IMR-90 (cell line): ENCODE data around the gene ST3GAL3. TPM values are rescaled to one million over a fixed set of nuclear protein-coding genes. Genes with fewer than 3 reads are reported as not detected.

Source experiments
- ATAC-seq: fragments of 200-7000 bp; cut with Tn5 transposase; 2 replicates; pipeline ENCODE4 v1.9.1; 2020; ENCODE audit warnings: low read depth, mild to moderate bottlenecking, moderate library complexity
- BruUV-seq: library from RNA; stranded (reverse); fragments of 400-500 nt; replicated peaks from 2 replicates; lab custom pipeline; 2021; lab: Mats Ljungman, UMichigan
- CTCF ChIA-PET: fragments of 300-600 bp; formaldehyde crosslinking; extraction: SDS; loops from one replicate; lab custom pipeline; 2021; ENCODE audit warnings: antibody characterized with exemption; lab: Yijun Ruan, JAX
- POLR2A ChIA-PET: fragments of 300-600 bp; sonication (Branson Sonifier 250); formaldehyde crosslinking; loops from one replicate; lab custom pipeline; 2022; ENCODE audit warnings: antibody characterized with exemption; ENCODE audit not compliant: unreplicated experiment; lab: Charles Lee
- DNase-seq: peaks from one replicate; pipeline ENCODE4 v3.0.0; 2013
- H2AFZ ChIP-seq: replicated peaks from 2 replicates; pipeline ENCODE3; 2013; ENCODE audit warnings: low read length, mild to moderate bottlenecking; ENCODE audit not compliant: poor library complexity
- H2AK5ac ChIP-seq: 2 replicates; pipeline ENCODE4 v1.6.1; 2013; ENCODE audit warnings: low read depth, low read length, inconsistent platforms
- H2AK9ac ChIP-seq: replicated peaks from 2 replicates; pipeline ENCODE3; 2013; ENCODE audit warnings: mild to moderate bottlenecking, low read depth, low read length, moderate library complexity; ENCODE audit not compliant: poor library complexity
- H2BK120ac ChIP-seq: 2 replicates; pipeline ENCODE4 v1.6.1; 2013; ENCODE audit warnings: low read depth, low read length, inconsistent platforms
- H2BK15ac ChIP-seq: 3 replicates; pipeline ENCODE4 v1.6.1; 2013; ENCODE audit warnings: low read depth, low read length, inconsistent platforms
- H2BK20ac ChIP-seq: 2 replicates; pipeline ENCODE4 v1.6.1; 2013; ENCODE audit warnings: low read depth, mild to moderate bottlenecking, inconsistent platforms, low read length, moderate library complexity
- H2BK5ac ChIP-seq: 2 replicates; pipeline ENCODE4 v1.6.1; 2013; ENCODE audit warnings: mild to moderate bottlenecking, low read depth, low read length, inconsistent platforms; ENCODE audit not compliant: poor library complexity, severe bottlenecking
- H3K14ac ChIP-seq: replicated peaks from 2 replicates; pipeline ENCODE4 v1.6.1; 2013; ENCODE audit warnings: low read depth, low read length, inconsistent platforms
- H3K18ac ChIP-seq: 2 replicates; pipeline ENCODE4 v1.6.1; 2013; ENCODE audit warnings: low read depth, low read length, control low read depth
- H3K23ac ChIP-seq: 2 replicates; pipeline ENCODE4 v1.6.1; 2013; ENCODE audit warnings: low read depth, low read length, inconsistent platforms
- H3K27ac ChIP-seq: 2 replicates; pipeline ENCODE4 v1.5.1; 2013; ENCODE audit warnings: mild to moderate bottlenecking, control low read depth, low read length; ENCODE audit not compliant: insufficient read depth
- H3K27me3 ChIP-seq: 2 replicates; pipeline ENCODE4 v1.6.1; 2013; ENCODE audit warnings: low read length; ENCODE audit not compliant: control insufficient read depth, insufficient read depth
- H3K36me3 ChIP-seq: 2 replicates; pipeline ENCODE4 v1.6.1; 2013; ENCODE audit warnings: low read length, mixed read lengths; ENCODE audit not compliant: control insufficient read depth, insufficient read depth
- H3K4ac ChIP-seq: 2 replicates; pipeline ENCODE4 v1.6.1; 2013; ENCODE audit warnings: low read depth, low read length, inconsistent platforms
- H3K4me1 ChIP-seq: 2 replicates; pipeline ENCODE4 v1.6.1; 2013; ENCODE audit warnings: low read length, mixed read lengths; ENCODE audit not compliant: control insufficient read depth, insufficient read depth
- H3K4me2 ChIP-seq: 2 replicates; pipeline ENCODE4 v1.6.1; 2013; ENCODE audit warnings: low read depth, mild to moderate bottlenecking, control low read depth, low read length, moderate library complexity
- H3K4me3 ChIP-seq: 2 replicates; pipeline ENCODE4 v1.5.1; 2013; ENCODE audit warnings: low read depth, mild to moderate bottlenecking, control low read depth, low read length, moderate library complexity; ENCODE audit not compliant: insufficient read depth
- H3K56ac ChIP-seq: 2 replicates; pipeline ENCODE4 v1.6.1; 2013; ENCODE audit warnings: low read length, inconsistent platforms; ENCODE audit not compliant: insufficient read depth; ENCODE audit errors: extremely low read depth
- H3K79me1 ChIP-seq, 2 experiments: 2 replicates each; pipeline ENCODE4 v1.6.1; 2013; ENCODE audit warnings: low read length in 2 of 2, inconsistent platforms in 1 of 2, low read depth in 1 of 2
- H3K9ac ChIP-seq: 2 replicates; pipeline ENCODE4 v1.6.1; 2013; ENCODE audit warnings: low read depth, low read length, control low read depth
- H3K9me1 ChIP-seq: 2 replicates; pipeline ENCODE4 v1.6.1; 2013; ENCODE audit warnings: low read length, inconsistent platforms; ENCODE audit not compliant: insufficient read depth
- H3K9me3 ChIP-seq: 2 replicates; pipeline ENCODE4 v1.6.1; 2013; ENCODE audit warnings: low read length; ENCODE audit not compliant: control insufficient read depth, insufficient read depth
- H4K20me1 ChIP-seq: 2 replicates; pipeline ENCODE4 v1.6.1; 2013; ENCODE audit warnings: low read length, inconsistent platforms; ENCODE audit not compliant: insufficient read depth
- H4K5ac ChIP-seq: 2 replicates; pipeline ENCODE4 v1.6.1; 2013; ENCODE audit warnings: mild to moderate bottlenecking, low read depth, low read length, control low read depth
- H4K8ac ChIP-seq, 2 experiments: 2 replicates each; pipeline ENCODE4 v1.6.1; 2013; ENCODE audit warnings: low read depth in 2 of 2, low read length in 2 of 2, control low read depth in 1 of 2, inconsistent platforms in 1 of 2
- H4K91ac ChIP-seq: 2 replicates; pipeline ENCODE4 v1.6.1; 2013; ENCODE audit warnings: low read depth, low read length, inconsistent platforms; ENCODE audit not compliant: insufficient read depth
- ELK1 ChIP-seq: fragments of 150-350 bp; IDR thresholded peaks from 2 replicates; pipeline ENCODE4 v1.6.1; 2016; ENCODE audit warnings: low read depth, mild to moderate bottlenecking, low read length, moderate library complexity, borderline replicate concordance
- FOS ChIP-seq: fragments of 150-350 bp; IDR thresholded peaks from 2 replicates; pipeline ENCODE4 v1.6.1; 2016; ENCODE audit warnings: low read depth, low read length
- POLR2A ChIP-seq: IDR thresholded peaks from 2 replicates; pipeline ENCODE4 v1.6.1; 2012; ENCODE audit warnings: mild to moderate bottlenecking, low read depth, low read length
- SMC3 ChIP-seq: fragments of 150-350 bp; IDR thresholded peaks from 2 replicates; pipeline ENCODE4 v1.6.1; 2016; ENCODE audit warnings: low read depth, mild to moderate bottlenecking, antibody characterized with exemption, low read length, moderate library complexity
- WGBS, 2 experiments: methylation state at CpG; one replicate each; pipeline versions ENCODE4 v1.1.5 to v1.1.7; 2013; ENCODE audit warnings: missing lambda C conversion rate in 2 of 2; ENCODE audit not compliant: insufficient read length in 1 of 2; ENCODE audit errors: extremely low coverage in 2 of 2; 5-methylcytosine and 5-hydroxymethylcytosine counted together
- dilution Hi-C: fragments of 300-500 bp; cut with HindIII; formaldehyde crosslinking; loops from one replicate; pipeline ENCODE4 v1.14.3; 2018; ENCODE audit warnings: low sequenced_read_pairs; ENCODE audit not compliant: unreplicated experiment
- in situ Hi-C: fragments of 300-500 bp; cut with MboI; formaldehyde crosslinking; loops from 3 replicates; pipeline ENCODE4 v1.14.3; 2019; ENCODE audit warnings: low sequenced_read_pairs, inconsistent platforms, mixed read lengths
- intact Hi-C: fragments of 100-400 bp; cut with micrococcal nuclease; formaldehyde crosslinking; loops from 2 replicates; pipeline ENCODE4 v1.10.0; 2022
- polyA plus RNA-seq, 3 experiments: library from polyadenylated mRNA; depleted of rRNA; stranded (reverse); fragments of >200 nt; gene quantifications; 2 replicates each; pipeline ENCODE4 v1.2.3, GENCODE V29; 2012; ENCODE audit warnings: low replicate concordance in 1 of 3
- total RNA-seq: library from RNA; depleted of rRNA; stranded (reverse); fragments of >200 nt; gene quantifications from 2 replicates; pipeline ENCODE4 v1.2.3, GENCODE V29; 2012

ST3GAL3 gene
- total and polyA plus RNA-seq, 2 of the 4 experiments (the other 2 are of a cell fraction), result 12.0 to 14.8 TPM

DNA sequence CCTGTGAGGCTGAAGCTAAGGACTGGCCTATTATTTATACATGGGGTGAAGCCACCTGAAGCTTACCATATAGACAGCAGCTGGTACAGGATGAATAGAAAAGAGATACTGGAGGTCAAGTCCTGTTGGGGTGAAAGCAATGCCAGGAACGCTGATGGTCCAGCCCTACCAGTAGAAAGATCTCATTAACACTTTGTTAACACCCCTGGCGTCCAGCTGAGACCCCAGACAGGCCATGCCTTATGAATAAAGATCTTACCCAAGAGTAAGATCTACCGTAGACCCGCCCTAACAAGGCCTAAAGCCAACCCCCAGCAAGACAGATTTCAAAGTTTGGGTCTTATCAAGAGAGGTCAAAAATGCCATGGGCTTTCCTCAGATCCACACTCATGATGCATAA, 34.7 kb downstream of the ST3GAL3 start:
- Histone ChIP-seq H3K9me3 (no peaks in the 10 kb centered on the region), H3K4me2 (no peak overlapping the region), H4K91ac (no peak overlapping the region), H3K14ac (no peak overlapping the region), H3K79me1 (peaks cover 15 to 30% of the 10 kb centered on the region in 2 experiments), H3K9me1 (peaks cover 5% of the 10 kb centered on the region; the same call in 1 of the 2 replicates), H4K8ac (no peak overlapping the region), H3K18ac (no peak overlapping the region), H2AFZ (no peak overlapping the region), H2AK9ac (no peak overlapping the region), H3K27ac (no peak overlapping the region), H2BK20ac (no peak overlapping the region), H4K5ac (no peak overlapping the region), H3K56ac (no peak overlapping the region), H3K9ac (no peak overlapping the region), H3K27me3 (no peaks in the 10 kb centered on the region), H4K20me1 (peaks cover 4% of the 10 kb centered on the region; the same call in 1 of the 2 replicates), H3K23ac (no peak overlapping the region), H3K4ac (no peak overlapping the region), H3K4me1 (no peaks in the 10 kb centered on the region), H3K36me3 (peaks cover 2% of the 10 kb centered on the region; the same call in 1 of the 2 replicates), H2BK15ac (no peak overlapping the region), H2BK120ac (no peak overlapping the region), H2AK5ac (no peak overlapping the region), H3K4me3 (no peak overlapping the region), H2BK5ac (no peak overlapping the region)
- WGBS, 2 experiments, result 79% methylated on average over 2 of the region's 4 CpGs; no CpG with 5 or more reads in 1 of the 2 experiments
- DNase-seq (no peak), ATAC-seq (no peak)
- BruUV-seq, result no TSS peak
- dilution Hi-C loops (no loop called here), intact Hi-C loops (no loop called here), in situ Hi-C loops (no loop called here)
- TF ChIP-seq POLR2A, result no peak
- no peak for TF ChIP-seq SMC3
- TF ChIP-seq ELK1, result no peak
- no peak for TF ChIP-seq FOS
- POLR2A ChIA-PET, result no interaction called here
- CTCF ChIA-PET, result interaction anchor here (0.9 kb wide), 1 partner anchor 31 kb away, joined by 3 read pairs; no protein-coding TSS in a partner anchor
